DOHH2 (cell line): ENCODE results near the gene TMEM234.

Experiments
- CTCF ChIP-seq: fragments of 200-600 bp; sonication (generic); IDR thresholded peaks from one replicate; pipeline ENCODE4 v1.5.1; 2014; ENCODE audit warnings: antibody characterized with exemption, mild to moderate bottlenecking, low read depth, low read length; ENCODE audit not compliant: poor library complexity, severe bottlenecking
- EZH2phosphoT487 ChIP-seq: fragments of 200-600 bp; sonication (generic); IDR thresholded peaks from 2 replicates; pipeline ENCODE4 v1.6.1; 2017; ENCODE audit warnings: borderline replicate concordance, mild to moderate bottlenecking, antibody characterized with exemption, low read length, moderate library complexity, mixed read lengths

GRCh38 chr1:32181065-32181464 lies 41.1 kb downstream of the TMEM234 start:
- no peak for TF ChIP-seq CTCF
- no peak for TF ChIP-seq EZH2phosphoT487
